NCI-H226 (cell line): ENCODE measurements around the gene TNKS1BP1.
"Not testable (repeated sequence)": the region's sequence is repeated elsewhere in the genome, so short reads cannot be mapped to it uniquely, and the experiment has no call there.

Experiments used
- DNase-seq: peaks from one replicate; pipeline ENCODE4 v3.0.0-alpha.2; 2015

The TNKS1BP1 gene

GRCh38 chr11:57308426-57309060, 16.2 kb downstream of the TNKS1BP1 start:
- DNase-seq, result no peak

DNA sequence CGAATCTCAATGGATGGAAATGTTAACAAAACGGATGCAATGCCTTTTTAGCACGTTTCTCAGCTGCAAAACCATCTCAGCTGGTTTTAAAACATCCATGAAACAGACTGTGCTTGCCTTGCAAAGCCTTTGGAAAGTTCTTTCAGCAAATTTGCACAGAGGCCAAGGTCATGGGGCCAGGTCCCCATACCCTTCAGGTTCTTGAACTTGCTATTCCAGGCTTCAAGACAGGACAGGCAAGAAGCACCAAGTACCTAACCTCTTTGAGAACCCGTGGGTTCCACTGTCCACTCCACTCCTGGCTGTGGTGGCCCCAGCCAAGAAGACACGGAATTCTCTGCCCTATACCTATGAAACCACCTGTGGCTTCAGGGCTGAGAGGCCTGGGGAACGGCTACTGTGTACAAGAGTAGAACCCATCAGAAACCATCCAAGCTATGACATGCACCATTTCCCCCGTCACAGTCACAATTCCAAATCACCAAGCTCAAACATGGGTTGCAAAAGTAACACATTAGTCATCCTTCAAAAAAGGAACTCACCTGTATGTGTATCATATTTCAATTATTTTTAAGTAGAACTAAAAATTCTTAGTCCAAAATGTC, 17.0 kb downstream of the TNKS1BP1 start:
- no peak for DNase-seq

GRCh38 chr11:57306940-57307565, 17.7 kb downstream of the TNKS1BP1 start:
- DNase-seq, result no peak

DNA sequence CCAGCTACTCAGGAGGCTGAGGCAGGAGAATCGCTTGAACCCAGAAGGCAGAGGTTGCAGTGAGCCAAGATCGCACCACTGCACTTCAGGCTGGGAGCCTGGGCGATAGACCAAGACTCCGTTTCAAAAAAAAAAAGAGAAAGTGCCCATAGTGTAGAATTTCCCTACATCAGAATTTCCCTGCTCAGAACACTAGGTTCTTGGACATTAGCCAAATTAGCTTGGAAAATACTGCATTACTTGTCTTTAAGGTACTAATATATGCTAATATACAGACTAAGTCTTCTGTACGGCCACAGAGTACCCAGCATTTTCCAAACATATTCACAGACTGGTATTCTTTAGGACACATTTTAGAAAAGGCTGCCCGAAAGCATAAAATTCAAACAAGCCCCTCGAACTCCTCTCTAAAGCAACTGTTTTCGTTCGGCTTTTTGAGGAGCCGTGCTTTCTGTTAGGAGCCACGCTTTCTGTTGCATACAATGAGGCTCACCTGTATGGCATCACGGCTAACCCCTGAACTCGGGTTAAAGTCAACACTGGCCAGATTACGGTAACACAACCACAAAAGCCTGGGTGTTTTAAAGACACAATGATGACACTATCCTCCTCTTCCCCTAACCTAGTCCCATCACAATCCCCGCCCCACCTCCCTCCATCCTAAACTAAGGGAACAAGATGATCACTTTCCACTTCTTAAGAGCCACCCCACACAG, 18.4 kb downstream of the TNKS1BP1 start:
- no peak for DNase-seq

- no peak for DNase-seq
These were observed 19.2 kb downstream of the TNKS1BP1 start for GRCh38 chr11:57305523-57305922.

GRCh38 chr11:57303990-57304579, 20.7 kb downstream of the TNKS1BP1 start:
- peak; percentile 87 for DNase-seq

- no peak for DNase-seq
These were observed 21.3 kb downstream of the TNKS1BP1 start for GRCh38 chr11:57303280-57303989.

DNA sequence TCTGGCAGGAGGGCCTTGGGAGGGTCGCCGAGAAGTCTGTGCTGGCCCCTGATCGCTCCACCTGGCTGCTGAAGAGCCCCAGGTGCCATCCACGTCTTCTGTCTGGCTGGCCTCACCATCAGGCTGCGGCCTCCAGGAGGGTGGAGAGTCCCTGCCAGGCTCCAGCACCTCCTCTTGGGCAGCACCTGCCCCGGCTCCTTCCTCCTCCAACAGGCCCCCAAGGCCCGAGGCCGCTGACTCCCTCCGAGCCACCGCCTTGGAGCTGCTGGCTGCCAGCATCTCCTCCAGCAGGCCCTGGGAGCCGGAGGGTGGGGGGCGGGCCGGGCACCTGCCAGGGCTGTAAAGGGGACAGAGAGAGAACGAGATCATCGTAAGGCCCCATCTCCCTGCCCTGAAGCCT, 22.3 kb downstream of the TNKS1BP1 start:
- no peak for DNase-seq

GRCh38 chr11:57301711-57302423, 22.9 kb downstream of the TNKS1BP1 start:
- DNase-seq, result no peak

- no peak for DNase-seq
These were observed 24.0 kb downstream of the TNKS1BP1 start for GRCh38 chr11:57300785-57301184.

GRCh38 chr11:57299150-57299737, 25.5 kb downstream of the TNKS1BP1 start:
- no peak for DNase-seq

- no peak for DNase-seq
These were observed 27.5 kb downstream of the TNKS1BP1 start for GRCh38 chr11:57297221-57297620.

DNA sequence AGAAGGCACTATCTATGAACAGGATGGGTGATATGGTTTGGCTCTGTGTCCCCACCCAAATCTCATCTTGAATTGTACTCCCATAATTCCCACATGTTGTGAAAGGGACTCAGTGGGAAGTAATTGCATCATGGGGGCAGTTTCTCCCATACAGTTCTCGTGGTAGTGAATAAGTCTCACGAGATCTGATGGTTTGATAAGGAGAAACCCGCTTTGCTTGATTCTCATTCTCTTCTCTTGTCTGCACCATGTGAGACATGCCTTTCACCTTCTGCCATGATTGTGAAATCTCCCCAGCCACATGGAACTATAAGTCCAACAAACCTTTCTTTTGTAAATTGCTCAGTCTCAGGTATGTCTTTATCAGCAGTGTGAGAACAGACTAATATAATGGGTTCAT, 28.5 kb downstream of the TNKS1BP1 start:
- peak; percentile 7 for DNase-seq

DNA sequence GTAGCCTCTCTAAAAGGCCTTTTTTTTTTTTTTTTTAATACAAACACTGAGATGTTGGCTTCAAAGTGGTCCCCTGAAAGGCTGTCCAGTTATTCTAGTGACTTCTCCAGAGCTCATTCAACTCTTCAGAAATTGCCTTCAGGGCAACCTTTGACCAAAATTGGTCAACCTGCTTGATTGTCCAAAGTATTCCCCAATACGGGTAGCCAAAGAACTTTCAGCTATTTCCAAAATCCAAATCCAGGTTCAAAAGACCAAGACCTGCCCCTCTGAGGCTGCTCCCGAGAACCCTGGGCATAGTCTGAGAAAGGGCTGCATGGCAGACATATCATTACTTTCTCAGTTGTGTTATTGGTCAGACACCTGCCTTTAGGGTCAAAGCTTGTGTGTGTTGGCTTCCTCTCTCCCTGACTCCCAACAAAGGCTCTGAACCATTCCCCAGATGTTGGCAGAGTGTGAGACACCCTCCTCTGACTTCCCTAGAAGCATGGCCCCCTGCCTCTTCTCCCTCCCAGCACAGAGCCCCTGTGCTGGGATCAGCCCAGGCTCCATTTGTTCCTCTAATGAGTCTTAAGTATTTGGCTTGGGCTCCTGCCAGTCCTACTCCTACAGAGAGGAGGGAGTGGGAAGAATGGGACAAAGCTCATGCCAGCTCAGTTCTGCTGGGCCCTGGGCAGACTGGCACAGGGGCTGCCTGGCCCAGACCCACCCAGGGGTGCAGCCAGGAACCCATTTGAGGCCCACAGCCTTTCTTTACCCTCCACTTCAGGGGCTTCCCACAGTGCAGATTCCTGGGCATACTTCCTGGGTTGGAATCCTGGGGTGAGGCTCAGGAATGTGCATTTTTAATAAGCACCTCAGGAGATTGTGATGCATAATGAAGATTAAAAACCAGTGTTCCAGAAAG, 30.3 kb downstream of the TNKS1BP1 start:
- peak; percentile 80 for DNase-seq

- DNase-seq, result peak; percentile 71
These were observed 34.5 kb downstream of the TNKS1BP1 start for GRCh38 chr11:57290288-57290687.

GRCh38 chr11:57288771-57289579, 35.8 kb downstream of the TNKS1BP1 start:
- peak; percentile 77 for DNase-seq

GRCh38 chr11:57287884-57288283, 36.9 kb downstream of the TNKS1BP1 start:
- DNase-seq, result no peak

GRCh38 chr11:57283231-57283990, 41.3 kb downstream of the TNKS1BP1 start:
- DNase-seq, result no peak

- not testable (repeated sequence) for DNase-seq
These were observed 43.2 kb downstream of the TNKS1BP1 start for GRCh38 chr11:57281546-57281945.
